Measurements from ENCODE around the gene OR8H2.
"Not testable (repeated sequence)": the region's sequence is repeated elsewhere in the genome, so short reads cannot be mapped to it uniquely, and the experiment has no call there.

The OR8H2 gene, protein sequence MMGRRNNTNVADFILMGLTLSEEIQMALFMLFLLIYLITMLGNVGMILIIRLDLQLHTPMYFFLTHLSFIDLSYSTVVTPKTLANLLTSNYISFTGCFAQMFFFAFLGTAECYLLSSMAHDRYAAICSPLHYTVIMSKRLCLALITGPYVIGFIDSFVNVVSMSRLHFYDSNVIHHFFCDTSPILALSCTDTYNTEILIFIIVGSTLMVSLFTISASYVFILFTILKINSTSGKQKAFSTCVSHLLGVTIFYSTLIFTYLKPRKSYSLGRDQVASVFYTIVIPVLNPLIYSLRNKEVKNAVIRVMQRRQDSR

DNA sequence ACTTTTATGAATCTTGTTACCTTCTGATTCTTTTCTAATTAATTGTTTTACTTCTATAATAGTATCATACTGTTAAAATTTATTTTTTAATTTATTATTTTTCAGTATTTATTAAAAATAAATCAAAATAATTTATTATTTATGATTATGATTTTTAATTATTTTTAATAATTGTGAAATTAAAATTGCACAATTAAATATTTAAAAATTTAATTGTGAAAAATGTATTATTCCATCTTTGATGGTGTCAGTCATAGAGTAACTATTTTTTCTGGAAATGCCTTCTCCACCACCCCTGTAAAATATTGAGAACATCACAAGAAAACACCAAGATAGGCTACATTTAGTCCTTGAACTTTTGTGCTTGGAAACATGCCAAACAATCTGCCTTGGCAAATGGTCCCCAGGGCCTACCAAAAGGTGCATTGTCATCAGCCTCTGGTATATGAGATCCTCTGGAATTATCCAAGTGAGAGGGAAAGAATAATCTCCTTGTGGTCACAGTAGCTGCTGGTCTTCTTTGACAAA lies at the start of gene OR8H2:
OR8H2 (plus strand) TSS at position 478 of the 528 bp plus-strand sequence. CDS start 1,356 bp downstream, outside the sequence.
- no peak for DNase-seq

DNA sequence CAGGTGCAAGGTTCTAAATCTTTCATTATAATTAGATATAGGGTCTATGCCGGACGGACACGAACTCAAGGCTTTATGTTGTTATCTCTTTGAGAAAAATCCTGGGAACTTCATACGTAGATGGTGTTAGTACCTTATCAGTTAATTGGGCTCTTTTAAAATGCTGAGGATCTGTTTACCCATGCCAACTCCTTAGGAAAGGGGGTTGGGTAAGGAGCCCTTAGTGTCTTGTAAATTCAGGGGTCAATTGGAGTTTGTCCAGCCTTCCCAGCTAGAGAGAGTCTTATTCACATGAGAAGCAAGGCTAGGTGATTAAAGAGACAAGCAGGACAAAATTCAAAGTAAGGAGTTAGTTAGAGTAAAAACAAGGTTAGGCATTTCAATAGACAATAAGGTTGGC lies 47.1 kb upstream of the OR8H2 start:
- not testable (repeated sequence) for DNase-seq

DNA sequence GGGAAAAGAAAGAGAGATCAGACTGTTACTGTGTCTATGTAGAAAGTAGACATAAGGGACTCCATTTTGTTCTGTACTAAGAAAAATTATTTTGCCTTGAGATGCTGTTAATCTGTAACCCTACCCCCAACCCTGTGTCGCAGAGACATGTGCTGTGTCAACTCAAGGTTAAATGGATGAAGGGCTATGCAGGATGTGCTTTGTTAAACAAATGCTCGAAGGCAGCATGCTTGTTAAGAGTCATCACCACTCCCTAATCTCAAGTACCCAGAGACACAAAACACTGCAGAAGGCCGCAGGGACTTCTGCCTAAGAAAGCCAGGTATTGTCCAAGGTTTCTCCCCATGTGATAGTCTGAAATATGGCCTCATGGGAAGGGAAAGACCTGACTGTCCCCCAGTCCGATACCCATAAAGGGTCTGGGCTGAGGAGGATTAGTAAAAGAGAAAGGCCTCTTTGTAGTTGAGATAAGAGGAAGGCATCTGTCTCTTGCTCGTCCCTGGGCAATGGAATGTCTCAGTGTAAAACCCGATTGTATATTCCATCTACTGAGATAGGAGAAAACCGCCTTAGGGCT lies 45.7 kb upstream of the OR8H2 start:
- not testable (repeated sequence) for DNase-seq

DNA sequence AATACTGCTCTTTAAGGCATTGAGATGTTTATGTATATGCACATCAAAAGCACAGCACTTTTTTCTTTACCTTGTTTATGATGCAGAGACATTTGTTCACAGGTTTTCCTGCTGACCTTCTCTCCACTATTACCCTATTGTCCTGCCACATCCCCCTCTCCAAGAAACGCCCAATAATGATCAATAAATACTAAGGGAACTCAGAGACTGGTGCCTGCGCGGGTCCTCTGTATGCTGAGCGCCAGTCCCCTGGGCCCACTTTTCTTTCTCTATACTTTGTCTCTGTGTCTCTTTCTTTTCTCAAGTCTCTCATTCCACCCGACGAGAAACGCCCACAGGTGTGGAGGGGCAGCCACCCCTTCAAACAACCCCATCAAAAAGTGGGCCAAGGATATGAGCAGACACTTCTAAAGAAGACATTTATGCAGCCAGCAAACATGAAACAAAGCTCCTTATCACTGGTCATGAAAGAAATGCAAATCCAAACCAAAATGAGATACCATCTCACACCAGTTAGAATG lies 45.2 kb upstream of the OR8H2 start:
- DNase-seq, result not testable (repeated sequence)

DNA sequence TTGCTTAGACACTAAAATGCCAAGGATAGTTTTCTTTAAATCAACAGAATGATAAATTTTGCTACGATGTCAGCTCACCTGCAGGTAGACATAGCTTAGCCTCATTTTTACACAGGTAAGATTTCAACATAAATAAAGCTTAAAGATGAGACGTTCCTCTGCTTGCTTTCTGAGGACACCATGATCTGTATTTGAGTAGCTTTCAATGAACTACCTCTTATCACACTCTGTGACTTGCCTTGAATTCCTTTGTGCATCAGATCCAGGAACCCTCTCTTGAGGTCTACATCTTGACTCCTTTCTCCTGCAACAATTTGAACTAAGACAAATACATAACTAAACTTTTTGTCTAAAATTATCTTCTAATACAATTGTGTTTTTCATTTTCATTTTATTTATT lies 36.5 kb upstream of the OR8H2 start:
- DNase-seq, result no peak

DNA sequence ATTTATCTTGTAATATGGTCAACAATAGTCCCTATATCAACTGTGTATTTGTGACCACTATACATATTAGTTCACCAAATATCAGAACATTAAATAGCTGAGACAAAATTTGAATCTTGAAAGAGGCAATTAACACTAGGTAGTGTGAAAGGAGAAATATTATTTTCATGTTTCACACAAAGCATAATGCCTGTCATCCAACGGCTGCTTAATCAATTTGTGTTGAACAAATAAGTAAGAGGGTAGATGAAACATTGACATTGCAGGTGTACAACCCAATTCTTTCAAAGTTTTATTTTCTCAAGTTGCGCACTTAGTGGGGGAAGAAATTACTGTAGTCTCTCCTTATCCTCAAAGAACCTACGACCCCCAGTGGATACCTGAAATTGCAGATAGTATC lies 13.8 kb upstream of the OR8H2 start:
- no peak for DNase-seq

DNA sequence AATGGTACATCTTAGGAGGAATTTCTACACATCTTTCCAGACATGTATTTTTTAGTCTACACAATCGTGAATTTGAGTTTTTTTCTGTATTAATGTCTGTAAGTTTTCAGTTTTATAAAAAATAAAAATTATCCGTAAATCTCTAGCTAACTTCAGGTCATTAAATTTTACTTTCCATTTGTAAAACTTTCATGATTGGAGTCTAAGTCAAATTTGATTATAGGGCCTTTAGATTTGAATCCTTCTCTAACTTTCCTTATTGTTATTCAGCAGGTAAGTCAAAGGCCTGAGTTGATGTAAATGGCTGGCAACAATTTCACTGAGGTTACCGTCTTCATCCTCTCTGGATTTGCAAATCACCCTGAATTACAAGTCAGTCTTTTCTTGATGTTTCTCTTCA lies 10.5 kb upstream of the OR8H2 start, which contains the start of gene OR8I2:
OR8I2 (plus strand) TSS at position 301 of the 400 bp plus-strand sequence; CDS start at position 301, 0 bp downstream.
- no peak for DNase-seq

DNA sequence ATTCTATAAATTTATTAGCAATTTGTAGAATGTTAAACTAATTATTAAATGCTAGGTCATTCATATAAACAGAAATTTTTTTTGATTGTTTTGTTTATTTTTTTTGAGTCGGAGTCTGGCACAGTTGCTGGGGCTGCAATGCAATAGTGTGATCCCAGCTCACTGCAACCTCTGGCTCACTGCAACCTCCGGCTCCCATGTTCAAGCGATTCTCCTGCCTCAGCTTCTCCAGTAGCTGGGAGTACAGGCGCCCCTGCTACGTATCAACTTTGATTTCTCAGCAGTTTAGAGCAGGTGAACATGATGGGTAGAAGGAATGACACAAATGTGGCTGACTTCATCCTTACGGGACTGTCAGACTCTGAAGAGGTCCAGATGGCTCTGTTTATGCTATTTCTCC lies 18.6 kb downstream of the OR8H2 start, which contains the start of gene OR8H3:
OR8H3 (plus strand) TSS at position 301 of the 400 bp plus-strand sequence; CDS start at position 301, 0 bp downstream.
- no peak for DNase-seq

DNA sequence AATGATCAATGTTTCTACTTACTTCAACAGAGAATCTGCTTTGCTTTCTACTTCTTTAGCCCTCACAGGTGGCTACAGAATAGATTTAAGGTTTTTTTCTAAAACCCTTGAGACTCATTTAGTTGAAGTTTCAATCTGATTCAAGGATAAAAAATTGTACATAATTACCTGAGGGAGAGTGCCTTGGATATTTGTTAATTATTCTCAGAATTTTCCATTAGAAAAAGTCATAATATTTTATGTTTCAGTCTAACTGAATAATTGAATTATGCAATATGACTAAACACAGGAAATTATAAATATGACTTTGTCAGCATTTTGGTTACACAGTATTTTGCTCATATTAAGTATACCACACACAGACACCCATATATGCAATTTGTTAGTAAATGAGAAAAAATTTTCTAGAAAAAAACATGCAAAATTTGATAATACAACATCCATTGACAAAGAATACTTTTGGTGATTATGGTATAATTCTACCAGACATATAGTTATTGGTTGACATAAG lies 36.7 kb downstream of the OR8H2 start, which contains the start of gene OR8J3:
OR8J3 (minus strand) TSS at position 51 of the 511 bp plus-strand sequence. CDS start 2,483 bp downstream, outside the sequence.
- no peak for DNase-seq

DNA sequence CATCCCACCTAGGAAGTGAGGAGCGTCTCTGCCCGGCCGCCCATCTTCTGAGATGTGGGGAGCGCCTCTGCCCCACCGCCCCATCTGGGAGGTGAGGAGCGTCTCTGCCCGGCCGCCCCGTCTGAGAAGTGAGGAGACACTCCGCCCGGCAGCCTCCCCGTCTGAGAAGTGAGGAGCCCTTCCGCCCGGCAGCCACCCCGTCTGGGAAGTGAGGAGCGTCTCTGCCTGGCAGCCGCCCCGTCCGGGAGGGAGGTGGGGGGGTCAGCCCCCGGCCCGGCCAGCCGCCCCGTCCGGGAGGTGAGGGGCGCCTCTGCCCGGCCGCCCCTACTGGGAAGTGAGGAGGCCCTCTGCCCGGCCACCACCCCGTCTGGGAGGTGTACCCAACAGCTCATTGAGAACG lies 40.2 kb downstream of the OR8H2 start:
- not testable (repeated sequence) for DNase-seq

DNA sequence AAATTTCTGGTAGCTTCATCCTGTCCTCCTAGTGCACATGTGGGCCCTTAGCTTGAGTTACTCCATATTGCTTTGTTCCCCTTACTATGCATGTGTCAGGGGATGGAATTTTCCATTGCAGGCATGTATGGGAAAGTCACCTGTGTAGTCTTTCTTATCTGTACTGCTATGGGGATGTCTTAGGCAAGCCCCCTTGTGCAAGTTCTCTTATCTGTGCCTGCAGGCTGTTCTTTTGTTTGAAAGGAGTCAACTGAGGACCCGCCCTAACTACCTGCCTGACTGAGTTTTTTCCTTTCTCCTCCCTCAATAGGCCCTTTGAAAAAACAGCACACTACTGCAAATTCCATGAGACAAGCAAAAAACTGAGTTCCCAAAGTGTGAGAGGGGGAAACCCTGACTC lies 47.9 kb downstream of the OR8H2 start:
- DNase-seq, result no peak

DNA sequence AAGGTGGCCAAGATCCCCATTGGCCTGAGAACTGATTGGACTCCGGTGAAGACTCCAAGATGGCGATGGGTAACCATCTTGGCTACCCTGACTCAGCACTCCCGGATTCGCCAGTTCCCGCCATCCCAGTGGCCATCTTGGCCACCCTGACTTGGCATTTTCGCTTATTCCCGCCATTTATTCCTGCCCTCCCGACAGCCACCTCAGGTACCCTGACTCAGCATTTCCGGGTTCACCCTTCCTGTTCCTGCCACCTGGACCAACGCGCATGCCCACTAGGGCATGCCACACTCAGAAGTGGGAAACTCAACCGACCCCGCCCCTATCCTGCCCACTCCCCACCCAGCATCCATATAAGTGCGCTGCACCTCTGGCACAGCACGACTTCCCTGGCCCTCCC lies 48.8 kb downstream of the OR8H2 start:
- no peak for DNase-seq

Measured in activated CD4-positive, alpha-beta T cell treated with anti-CD3 and anti-CD28 coated beads for 1 hour (primary cell).